Mammary epithelial cell (primary cell): ENCODE measurements around the gene COBL.

Experiments
- EZH2 ChIP-seq: IDR thresholded peaks from 2 replicates; pipeline ENCODE4 v1.6.1; 2012; ENCODE audit warnings: low read length, inconsistent platforms, borderline replicate concordance
- TF ChIP-seq, protein P1 (sequence below), 2 donors: IDR thresholded peaks in 1 of 2; conservative IDR thresholded peaks in 1 of 2; 2 replicates each; pipeline ENCODE4 v1.5.1; 2011 to 2012; ENCODE audit warnings: inconsistent platforms in 2 of 2, low read length in 2 of 2, mild to moderate bottlenecking in 2 of 2, control low read depth in 1 of 2, low read depth in 1 of 2; ENCODE audit not compliant: insufficient read depth in 1 of 2; ENCODE audit errors: extremely low read depth in 1 of 2

GRCh38 chr7:51307651-51308210, 8.9 kb downstream of the COBL start:
- TF ChIP-seq, protein P1, sequence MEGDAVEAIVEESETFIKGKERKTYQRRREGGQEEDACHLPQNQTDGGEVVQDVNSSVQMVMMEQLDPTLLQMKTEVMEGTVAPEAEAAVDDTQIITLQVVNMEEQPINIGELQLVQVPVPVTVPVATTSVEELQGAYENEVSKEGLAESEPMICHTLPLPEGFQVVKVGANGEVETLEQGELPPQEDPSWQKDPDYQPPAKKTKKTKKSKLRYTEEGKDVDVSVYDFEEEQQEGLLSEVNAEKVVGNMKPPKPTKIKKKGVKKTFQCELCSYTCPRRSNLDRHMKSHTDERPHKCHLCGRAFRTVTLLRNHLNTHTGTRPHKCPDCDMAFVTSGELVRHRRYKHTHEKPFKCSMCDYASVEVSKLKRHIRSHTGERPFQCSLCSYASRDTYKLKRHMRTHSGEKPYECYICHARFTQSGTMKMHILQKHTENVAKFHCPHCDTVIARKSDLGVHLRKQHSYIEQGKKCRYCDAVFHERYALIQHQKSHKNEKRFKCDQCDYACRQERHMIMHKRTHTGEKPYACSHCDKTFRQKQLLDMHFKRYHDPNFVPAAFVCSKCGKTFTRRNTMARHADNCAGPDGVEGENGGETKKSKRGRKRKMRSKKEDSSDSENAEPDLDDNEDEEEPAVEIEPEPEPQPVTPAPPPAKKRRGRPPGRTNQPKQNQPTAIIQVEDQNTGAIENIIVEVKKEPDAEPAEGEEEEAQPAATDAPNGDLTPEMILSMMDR (conservative IDR thresholded peaks at IDR 0.05 in 1 of 2, IDR thresholded peaks at IDR 0.05 in 1 of 2; ENCODE audit: extremely low read depth in 1 of 2, insufficient read depth in 1 of 2, low read depth in 1 of 2, low read length in 2 of 2): no peak
- no peak for TF ChIP-seq EZH2
